HG02763 (cell line): Measurements from ENCODE around the gene POU6F2.
"Not testable (repeated sequence)": the region's sequence is repeated elsewhere in the genome, so short reads cannot be mapped to it uniquely, and the experiment has no call there.

Experiments
- ATAC-seq: cut with Tn5 transposase; IDR thresholded peaks from one replicate; pipeline ENCODE4 v1.9.1; 2021; ENCODE audit warnings: mild to moderate bottlenecking, moderate library complexity; ENCODE audit not compliant: unreplicated experiment

Gene POU6F2

DNA sequence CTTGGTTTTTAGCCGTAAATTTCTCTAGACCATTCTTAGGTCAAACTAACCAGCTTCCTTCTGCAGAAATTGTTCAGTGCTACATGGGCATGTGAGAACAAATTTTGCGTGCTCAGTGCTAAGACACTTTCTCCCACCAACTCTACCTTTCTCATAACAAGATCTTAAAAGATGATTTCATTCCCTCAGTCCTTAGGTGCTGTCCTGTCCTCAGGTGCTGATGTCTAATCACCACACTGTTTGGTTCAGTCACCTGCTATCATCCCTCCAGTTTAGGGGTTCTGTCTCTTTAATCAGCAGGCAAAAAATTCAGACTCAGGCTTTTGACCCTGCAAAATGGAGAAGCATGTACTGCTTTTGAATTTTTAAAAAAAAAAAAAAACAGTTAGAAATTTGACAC lies 361.0 kb downstream of the POU6F2 start:
- no peak for ATAC-seq

DNA sequence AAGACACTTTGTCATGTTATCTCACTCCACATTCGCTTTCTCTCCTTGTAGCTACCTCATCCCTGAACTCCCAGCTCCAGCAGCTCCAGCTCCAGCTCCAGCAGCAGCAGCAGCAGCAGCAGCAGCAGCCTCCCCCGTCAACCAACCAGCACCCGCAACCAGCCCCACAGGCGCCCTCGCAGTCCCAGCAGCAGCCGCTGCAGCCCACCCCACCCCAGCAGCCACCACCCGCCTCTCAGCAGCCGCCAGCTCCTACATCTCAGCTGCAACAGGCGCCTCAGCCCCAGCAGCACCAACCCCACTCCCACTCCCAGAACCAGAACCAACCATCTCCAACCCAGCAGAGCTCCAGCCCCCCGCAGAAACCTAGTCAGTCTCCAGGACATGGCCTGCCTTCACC lies 361.9 kb downstream of the POU6F2 start:
- ATAC-seq: no peak

DNA sequence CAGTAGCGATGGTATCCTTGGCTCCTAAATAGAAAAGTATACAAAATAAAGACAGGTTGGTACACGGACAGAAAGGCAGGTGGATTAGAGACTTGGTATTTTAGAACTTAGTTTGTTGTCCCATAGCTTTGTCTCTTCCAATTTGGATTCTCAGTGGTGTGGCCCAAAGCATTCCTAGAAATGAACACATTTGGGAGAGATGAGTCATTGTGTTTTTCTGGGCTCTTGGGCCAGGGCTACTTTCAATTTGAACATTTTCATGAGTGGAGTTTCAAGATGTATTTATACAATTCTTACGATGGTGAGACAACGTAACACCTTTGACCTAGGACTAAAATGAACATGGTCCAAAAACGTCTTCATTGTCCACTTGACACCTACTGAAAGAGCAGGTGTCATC lies 363.4 kb downstream of the POU6F2 start:
- no peak for ATAC-seq

DNA sequence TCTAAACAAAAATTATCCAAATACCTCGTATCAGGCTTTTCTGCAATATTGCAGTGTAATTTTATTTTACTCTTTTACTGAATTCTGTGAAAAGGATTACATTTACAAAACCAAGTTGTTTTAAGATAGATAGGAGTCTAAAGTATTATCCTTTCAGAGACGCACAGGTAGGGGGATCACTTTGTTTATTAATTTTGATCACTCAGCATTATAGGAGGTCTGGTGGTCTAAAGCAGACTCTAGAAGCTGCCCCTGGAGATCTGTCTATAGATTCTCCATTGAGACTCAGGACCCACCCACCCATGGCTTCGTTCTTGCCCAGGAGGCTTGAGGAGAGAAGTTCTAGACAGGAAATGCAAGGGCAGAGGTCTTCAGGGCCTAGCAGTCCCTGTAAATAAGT lies 365.1 kb downstream of the POU6F2 start:
- ATAC-seq: no peak

DNA sequence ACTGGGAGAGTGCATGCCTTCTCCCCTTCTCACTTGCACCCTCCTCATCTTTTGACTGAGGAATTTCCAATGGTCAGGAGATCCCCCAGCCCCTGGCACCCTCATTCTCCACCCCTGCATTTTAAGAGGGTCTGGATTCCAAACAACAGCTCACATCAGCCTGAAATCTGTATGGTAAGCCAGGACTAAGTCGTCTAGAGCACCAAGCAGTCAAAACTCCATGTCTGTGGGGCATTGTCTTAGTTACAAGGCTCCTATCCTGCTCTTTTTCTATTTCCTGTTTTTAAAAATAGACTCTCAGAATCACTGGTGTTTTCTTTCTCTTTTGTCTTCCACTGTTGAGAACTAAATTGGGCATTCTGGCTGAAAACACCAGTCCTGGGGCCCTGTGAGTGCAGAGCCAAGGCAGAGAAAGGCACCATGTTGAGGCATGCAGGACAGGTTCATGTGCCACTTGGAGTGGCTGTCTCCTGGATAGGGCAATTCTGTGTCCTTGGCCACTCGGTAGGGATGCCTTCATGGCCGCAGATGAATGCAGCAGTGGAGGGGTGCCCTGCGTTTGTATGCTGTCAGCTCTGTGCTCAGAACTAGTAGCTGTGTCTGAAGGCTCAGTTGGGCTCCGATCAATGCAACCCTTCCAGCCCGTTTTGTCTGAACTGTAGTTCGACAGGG lies 371.9 kb downstream of the POU6F2 start:
- ATAC-seq: no peak

DNA sequence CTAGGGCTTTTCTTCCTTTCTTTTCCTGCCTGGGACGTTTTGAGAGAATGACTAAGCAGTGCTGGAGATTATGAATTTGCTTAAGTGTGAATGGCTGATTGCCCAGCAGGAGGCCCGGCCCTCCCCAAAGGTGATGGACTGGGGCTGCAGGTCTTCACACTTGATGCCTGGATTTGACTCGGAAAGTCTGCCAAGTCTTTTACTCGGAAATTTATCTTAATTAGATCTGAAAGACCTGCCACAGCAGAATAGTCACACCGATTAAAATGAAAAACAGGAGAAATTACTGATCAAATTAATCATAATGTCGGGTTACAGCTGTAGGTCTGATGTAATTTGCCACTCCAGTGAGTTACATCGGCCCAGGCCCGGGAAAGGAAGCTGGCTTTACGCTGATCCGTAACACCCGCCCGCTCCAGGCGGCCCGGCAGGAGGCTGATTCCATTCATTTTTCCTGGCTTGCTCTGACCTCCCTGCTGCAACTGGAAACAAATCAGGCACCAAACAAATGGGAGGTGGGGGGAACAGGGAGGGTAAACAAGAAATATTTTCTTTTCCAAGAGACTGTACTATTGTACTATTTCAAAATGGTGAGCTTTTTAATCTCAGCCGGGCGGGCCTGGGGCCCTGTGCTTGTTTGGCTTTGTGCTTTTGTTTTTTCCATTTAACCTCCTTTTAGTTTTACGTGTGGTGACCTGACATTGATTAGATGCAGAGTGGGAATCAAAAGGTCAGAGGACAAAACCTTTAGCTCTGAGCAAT lies 376.1 kb downstream of the POU6F2 start:
- ATAC-seq: no peak

DNA sequence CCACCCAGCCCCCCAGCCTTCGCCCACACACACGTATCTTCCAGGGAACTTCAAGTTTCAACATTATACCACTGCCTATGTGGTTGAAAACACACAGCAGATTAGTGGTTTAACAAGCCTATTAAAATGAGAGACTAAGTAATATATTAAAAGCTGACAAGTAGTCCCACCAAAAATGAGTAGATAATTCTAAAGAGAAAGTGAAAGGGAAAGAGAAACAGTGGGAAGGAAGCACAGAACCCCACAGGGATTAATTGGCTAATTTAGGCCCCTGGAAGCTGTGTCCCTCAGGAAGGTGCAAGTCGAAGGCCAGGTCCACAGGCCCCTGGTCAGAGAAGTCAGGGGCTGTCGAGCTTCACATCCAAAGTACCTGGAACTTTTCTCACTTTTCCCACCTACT lies 378.0 kb downstream of the POU6F2 start:
- no peak for ATAC-seq

DNA sequence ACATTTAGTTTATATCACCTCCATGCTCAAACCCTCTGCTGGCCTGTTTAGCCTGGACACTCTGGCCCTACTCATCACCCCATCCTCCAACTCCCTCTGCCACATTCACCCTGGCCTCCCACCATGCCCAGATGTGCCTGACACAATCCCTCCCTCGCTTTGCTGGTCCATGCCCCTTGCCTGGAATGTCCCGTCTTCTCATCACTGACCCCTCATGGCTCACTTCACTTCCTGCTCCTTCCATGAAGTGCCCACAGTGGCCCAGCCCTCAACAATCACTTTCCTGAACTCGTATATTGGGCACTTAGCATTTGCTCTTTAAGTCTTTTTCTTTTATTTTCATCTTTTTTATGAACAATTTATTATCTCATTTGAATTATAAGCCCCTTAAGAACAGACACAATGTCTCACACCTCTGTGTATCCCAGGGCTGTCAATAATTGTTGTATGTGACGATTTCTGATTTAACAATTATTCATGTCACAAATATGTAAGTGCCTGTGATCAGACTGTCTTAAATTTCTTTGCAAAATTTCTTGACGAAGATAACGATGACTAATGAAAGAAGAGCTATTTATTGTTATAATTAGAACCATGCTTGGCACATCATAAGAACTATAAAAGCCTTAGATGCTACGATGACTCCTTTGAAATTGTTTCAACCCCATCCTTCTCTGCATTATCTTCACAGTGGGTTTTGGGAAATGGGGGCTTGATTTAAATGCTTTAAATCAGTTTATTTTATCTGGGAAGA lies 378.6 kb downstream of the POU6F2 start:
- ATAC-seq: no peak

DNA sequence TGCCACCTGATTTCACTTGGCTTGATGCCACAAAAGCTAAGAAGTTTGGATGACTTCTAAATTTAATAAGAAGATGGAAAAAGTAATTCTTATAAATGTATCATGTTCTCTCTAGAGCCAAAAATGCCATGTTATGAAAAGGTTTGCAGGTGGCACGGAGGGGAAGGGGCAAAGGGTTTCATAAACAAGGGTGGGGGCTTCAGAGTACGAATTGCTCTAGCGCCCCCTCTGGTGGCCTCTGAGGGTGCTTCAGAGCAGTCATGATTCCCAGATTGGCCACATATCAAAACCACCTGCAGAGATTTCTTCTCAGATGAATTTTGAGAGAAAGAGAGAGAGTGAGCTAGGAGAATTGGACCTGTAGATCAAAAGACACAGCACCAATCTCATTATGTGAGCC lies 379.9 kb downstream of the POU6F2 start:
- no peak for ATAC-seq

DNA sequence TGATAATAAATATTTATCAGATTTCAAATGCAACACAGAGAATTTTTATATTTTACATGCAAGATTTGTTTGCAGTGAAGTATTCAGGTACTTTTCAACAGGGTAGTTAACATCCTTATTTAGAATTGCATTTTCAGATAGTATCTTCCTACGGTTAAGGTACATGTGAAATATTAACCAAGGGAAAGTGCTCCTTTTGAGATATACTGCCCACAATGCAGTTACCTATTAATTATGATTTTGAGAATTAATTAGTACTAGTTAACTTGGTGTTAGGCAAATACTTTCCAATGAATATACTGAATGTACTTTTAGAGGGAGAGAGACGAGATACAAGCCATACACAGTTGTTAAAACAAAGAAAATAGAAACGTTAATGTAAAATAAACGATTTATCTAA lies 382.3 kb downstream of the POU6F2 start:
- no peak for ATAC-seq

DNA sequence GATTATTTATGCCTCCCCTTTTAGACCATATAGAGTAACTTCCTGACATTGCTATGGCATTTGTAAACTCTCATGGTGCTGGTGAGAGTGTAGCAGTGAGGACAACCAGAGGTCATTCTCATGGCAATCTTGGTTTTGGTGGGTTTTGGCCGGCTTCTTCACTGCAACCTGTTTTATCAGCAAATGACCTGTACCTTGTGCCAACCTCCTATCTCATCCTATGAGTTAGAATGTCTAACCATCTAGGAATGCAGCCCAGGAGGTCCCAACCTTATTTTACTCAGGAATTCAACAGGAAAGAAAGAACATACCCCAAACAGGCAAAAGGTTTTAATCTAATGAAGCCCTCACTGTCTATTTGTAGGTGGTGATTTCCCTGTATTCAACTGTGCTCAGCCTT lies 383.1 kb downstream of the POU6F2 start:
- no peak for ATAC-seq

DNA sequence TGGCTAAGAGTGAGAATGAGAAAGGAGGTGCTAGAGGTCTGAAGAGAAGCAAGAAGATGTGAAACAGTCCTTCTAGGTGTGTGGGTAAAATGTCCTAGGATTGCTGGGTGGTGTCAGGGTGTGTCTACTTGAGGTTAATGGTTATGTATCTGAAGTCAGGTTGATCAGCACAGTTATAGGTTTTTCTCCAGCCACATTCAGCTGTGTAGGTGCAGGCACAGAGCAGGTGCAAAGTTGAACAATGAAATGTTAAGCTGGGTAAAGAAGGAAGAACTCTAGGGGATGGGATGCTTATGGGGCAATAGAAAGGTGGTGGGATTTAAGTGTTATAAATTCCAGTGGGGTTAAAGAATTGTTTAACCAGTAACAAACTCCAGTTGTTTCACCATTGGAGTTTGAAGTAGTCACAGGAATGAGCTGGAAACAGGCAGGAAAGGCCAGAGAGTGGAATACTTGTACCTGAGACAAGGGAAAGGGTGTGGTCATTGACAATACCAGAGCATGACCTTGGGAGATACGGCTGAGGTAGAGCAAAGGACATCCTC lies 388.1 kb downstream of the POU6F2 start:
- ATAC-seq: no peak

DNA sequence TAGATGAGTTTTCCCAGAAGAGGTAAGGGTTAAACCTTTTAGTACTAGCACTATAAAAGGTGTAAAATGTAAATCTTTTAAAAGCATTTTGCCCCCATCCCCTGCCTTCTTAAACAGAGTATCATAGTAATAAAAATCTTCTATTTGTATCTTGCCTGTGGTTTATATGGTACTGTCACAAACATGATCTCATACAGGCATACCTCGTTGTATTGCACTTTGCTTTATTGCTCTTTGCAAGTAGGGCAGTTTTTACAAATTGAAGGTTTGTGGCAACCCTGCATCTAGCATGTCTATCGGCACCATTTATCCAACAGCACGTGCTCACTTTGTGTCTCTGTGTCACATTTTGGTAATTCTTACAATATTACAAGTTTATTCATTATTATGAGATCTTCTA lies 389.7 kb downstream of the POU6F2 start:
- ATAC-seq: no peak

DNA sequence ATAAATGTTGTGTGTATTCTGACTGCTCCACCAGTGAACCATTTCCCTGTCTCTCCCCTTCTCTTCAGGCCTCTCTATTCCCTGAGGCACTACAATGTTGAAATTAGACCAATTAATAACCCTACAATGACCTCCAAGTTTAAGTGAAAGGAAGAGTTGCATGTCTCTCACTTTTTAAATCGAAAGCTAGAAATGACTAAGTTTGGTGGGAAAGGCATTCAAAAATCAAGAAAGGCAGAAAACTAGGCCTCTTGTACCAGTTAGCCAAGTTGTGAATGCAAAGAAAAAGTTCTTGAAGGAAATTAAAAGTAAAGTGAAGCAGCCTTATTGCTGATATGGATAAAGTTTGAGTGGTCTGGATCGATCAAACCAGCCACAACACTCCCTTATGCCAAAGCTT lies 390.2 kb downstream of the POU6F2 start:
- no peak for ATAC-seq

DNA sequence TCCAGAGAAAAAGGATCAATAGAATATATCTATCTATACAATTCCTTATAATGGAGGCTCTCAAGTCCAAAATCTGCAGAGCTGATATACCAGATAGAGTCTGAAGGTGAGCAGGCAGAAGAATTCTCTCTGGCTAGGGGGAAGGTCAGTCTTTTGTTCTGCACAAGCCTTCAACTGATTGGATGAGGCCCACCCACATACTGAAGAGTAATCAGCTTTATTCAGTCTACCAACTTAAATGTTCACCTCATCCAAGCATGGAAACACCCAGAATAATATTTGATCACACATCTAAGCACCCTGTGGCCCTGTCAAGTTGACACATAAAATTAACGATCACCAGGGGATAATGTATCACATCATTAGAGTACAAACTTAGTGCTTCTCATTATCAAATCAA lies 394.7 kb downstream of the POU6F2 start:
- ATAC-seq: no peak

DNA sequence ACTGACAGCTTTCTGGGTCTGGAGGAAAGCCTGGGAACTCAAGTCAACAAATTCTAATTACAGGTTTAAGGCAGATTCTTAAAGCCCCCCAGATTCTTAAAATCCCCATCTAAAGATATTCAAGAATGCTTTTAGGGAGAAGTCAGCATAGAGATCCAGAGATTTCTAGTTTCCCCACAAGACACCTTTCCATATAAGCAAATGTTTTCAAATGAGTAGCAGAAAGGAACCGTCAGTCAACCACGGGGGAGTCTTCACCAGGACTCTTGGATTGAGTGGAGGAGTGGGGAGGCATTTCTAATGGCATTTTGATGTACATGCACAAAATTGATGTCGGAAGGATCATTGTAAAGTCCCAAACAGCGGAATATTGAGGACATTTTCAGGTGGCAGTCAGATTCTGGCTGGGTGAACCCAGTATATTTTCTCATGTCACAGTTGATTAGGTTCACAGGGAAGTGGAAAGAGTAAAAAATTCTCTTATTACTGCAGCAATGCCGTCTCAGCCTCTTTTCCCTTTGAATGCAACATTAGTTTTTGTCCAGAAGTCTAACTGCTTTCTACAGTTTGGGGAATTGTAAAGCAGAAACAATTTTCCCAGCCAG lies 396.8 kb downstream of the POU6F2 start:
- ATAC-seq: no peak

DNA sequence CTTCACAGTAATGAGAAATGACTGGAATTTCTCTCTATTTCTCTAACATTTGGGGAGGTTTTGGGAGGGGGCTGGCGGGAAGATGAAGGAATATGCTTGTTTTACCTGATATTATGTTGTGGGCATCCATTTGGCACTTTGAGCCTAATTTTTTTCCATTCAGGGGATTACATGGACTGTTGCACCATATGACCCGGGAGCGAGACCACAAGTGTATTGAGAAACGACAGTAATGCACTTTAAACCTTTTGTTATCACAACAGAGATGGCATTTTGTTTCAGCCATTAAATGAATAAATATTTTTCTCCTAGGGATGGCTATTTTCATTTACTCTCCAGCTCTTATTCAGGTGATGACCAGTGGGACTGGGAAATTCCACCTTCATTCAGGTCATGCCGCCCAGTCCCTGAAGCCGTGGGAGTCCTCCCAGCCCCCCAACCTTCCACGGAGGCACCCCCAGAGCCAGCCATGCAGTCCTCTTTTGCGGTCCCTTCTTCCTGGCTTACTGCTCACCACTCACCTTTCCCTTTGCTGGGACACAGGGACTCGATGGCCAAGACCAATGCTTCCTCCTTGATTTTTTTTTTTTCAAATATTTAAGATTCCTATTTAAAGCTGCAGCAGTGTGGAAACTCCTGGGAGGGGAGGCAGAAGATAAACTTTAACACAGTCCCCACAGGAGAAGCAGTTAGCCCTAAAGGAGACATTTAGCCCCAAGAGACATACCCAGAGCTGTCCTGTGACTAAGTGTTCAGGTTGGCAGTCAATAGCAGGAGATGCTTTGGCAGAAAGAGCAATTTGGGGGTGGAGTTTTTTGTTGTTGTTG lies 397.6 kb downstream of the POU6F2 start:
- ATAC-seq: no peak

DNA sequence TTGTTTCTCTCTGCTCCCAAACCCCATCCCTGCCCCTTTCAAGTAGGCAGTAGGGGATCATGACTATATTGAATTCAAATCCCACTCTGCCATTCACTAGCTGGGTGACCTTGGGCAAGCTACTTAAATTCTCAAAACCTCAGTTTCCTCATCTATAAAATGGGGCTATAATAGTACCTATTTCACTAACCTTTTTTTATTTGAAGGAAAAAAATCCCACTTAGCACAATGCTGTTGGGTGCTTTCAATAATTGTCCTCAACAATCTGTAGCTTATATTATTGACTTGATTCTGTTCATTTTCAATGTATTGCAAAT lies 398.1 kb downstream of the POU6F2 start:
- no peak for ATAC-seq

DNA sequence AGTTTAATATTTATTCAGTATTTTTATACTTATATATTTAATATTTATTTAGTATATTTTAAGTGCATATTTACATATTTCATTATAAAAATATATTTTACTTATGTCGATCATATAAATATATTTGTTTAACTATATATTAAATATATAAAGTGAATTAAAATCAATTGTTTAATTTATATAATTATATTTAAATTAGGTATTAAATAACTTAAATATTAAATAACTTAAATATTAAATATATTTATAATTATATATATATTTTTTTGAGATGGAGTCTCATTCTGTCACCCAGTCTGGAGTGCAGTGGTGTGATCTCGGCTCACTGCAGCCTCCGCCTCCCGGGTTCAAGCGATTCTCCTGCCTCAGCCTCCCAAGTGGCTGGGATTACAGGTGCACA lies 399.2 kb downstream of the POU6F2 start:
- ATAC-seq: not testable (repeated sequence)

DNA sequence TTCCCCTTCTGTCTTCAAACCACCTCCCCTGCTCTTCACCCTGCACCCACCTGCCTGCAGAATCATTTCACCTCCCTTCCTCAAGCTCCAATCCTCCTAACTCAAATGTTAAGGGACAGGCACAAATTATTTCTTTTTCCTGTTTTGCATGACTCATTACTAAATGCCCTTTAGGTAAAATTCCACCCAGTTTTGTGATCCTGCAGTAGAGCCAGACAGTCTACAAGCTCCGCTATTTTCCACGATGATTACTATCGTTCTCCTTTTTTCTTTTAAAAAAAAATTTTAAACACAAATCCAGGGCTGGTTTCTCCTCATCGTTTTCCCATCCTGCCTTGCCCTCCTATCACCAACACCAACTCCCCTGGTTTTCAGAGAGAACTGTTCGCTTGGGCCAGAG lies 401.7 kb downstream of the POU6F2 start:
- no peak for ATAC-seq

DNA sequence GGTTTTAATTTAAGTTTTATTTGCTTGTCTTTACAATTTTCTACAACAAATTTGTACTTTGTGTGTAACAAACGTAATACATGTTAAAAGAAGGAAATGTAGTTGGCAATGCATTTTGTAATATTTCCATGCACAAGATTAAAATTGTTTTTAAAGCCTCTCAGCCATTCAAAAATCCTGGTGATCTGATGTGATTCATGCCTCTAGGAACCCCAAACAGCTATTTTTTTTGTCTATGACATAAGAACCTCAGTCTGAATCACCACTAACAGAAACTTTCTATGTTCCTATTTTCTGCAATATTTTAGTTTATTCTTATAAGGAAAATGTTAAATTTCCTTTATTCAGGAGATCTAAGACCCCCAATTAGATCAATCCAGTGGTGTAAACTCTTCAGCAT lies 405.4 kb downstream of the POU6F2 start:
- ATAC-seq: no peak
